Ovary (tissue), 3 donors: ENCODE measurements around the gene CIITA.

Experiments
- EP300 ChIP-seq: sonication (generic); formaldehyde crosslinking; IDR thresholded peaks from one replicate; pipeline ENCODE4 v1.6.1; 2017; ENCODE audit warnings: antibody characterized with exemption
- POLR2A ChIP-seq: fragments of 450-650 bp; IDR thresholded peaks from one replicate; pipeline ENCODE4 v1.6.1; 2017; ENCODE audit warnings: antibody characterized with exemption, mild to moderate bottlenecking, moderate library complexity
- TF ChIP-seq, protein P1 (sequence below), 3 donors: fragments of 450-650 bp in 2 of 3; fragments of 200-600 bp in 1 of 3; IDR thresholded peaks; one replicate each; pipeline versions ENCODE4 v1.5.1 to v1.8.0; 2016 to 2022; ENCODE audit warnings: antibody characterized with exemption in 3 of 3, mild to moderate bottlenecking in 1 of 3
- donor health status: DM: no; HTN: no; CAD: no.

GRCh38 chr16:10938321-10938720 is 61.3 kb downstream of the CIITA start:
- no peak for TF ChIP-seq POLR2A
- TF ChIP-seq, protein P1, sequence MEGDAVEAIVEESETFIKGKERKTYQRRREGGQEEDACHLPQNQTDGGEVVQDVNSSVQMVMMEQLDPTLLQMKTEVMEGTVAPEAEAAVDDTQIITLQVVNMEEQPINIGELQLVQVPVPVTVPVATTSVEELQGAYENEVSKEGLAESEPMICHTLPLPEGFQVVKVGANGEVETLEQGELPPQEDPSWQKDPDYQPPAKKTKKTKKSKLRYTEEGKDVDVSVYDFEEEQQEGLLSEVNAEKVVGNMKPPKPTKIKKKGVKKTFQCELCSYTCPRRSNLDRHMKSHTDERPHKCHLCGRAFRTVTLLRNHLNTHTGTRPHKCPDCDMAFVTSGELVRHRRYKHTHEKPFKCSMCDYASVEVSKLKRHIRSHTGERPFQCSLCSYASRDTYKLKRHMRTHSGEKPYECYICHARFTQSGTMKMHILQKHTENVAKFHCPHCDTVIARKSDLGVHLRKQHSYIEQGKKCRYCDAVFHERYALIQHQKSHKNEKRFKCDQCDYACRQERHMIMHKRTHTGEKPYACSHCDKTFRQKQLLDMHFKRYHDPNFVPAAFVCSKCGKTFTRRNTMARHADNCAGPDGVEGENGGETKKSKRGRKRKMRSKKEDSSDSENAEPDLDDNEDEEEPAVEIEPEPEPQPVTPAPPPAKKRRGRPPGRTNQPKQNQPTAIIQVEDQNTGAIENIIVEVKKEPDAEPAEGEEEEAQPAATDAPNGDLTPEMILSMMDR (IDR thresholded peaks at IDR 0.05), result no peak
- no peak for TF ChIP-seq EP300
